Measurements from ENCODE around the gene C22orf39.

DNA sequence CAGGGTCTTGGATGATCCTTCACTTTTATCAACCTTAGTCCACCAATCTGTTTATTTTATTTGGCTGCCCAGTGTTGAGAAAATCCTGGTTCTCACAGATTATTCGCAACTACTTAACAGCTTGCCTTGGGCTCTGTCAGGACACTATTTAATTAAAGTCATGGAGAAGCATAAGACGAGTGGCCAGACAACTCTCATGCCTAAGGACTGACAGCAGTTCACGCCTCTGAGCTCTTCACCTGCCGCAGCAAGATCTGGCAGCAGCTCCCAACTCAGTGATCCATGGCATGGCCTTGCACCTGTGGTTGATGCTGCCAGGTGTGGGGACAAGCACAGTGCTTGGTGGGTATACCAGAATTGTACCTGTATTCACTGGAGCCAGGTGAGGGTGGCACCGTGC lies 53.8 kb downstream of the C22orf39 start:
- TF ChIP-seq RNF2 (IDR thresholded peaks at IDR 0.05; ENCODE audit: borderline replicate concordance, low read depth) (no peak), CEBPB (IDR thresholded peaks at IDR 0.05) (no peak), PHF8 (IDR thresholded peaks at IDR 0.05; ENCODE audit: borderline replicate concordance, low read depth) (no peak), POLR2A (IDR thresholded peaks at IDR 0.05; ENCODE audit: low read length) (no peak), RFX5 (IDR thresholded peaks at IDR 0.05) (no peak), EP300 (IDR thresholded peaks at IDR 0.05) (no peak), MAFK (IDR thresholded peaks at IDR 0.05; ENCODE audit: partially characterized antibody) (no peak), MAZ (IDR thresholded peaks at IDR 0.05; ENCODE audit: borderline replicate concordance, low read depth, low read length) (no peak)
- TF ChIP-seq, protein P1, sequence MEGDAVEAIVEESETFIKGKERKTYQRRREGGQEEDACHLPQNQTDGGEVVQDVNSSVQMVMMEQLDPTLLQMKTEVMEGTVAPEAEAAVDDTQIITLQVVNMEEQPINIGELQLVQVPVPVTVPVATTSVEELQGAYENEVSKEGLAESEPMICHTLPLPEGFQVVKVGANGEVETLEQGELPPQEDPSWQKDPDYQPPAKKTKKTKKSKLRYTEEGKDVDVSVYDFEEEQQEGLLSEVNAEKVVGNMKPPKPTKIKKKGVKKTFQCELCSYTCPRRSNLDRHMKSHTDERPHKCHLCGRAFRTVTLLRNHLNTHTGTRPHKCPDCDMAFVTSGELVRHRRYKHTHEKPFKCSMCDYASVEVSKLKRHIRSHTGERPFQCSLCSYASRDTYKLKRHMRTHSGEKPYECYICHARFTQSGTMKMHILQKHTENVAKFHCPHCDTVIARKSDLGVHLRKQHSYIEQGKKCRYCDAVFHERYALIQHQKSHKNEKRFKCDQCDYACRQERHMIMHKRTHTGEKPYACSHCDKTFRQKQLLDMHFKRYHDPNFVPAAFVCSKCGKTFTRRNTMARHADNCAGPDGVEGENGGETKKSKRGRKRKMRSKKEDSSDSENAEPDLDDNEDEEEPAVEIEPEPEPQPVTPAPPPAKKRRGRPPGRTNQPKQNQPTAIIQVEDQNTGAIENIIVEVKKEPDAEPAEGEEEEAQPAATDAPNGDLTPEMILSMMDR (IDR thresholded peaks at IDR 0.05), result no peak
